GM21528 (cell line): ENCODE results near the gene ADNP.

Experiments used
- ATAC-seq: cut with Tn5 transposase; IDR thresholded peaks from one replicate; pipeline ENCODE4 v1.9.1; 2021; ENCODE audit warnings: mild to moderate bottlenecking, moderate library complexity; ENCODE audit not compliant: unreplicated experiment, low FRiP score

ADNP gene

GRCh38 chr20:50932691-50933280 is 1.5 kb upstream of the ADNP start:
- ATAC-seq = no peak

- no peak for ATAC-seq
Observed at GRCh38 chr20:50932016-50932485, 814 bp upstream of the ADNP start.

GRCh38 chr20:50930976-50931305 is 296 bp downstream of the ADNP start:
- peak; percentile 16 for ATAC-seq

- ATAC-seq = peak; percentile 14
Observed at GRCh38 chr20:50930139-50930975, 880 bp downstream of the ADNP start.

- peak; percentile 49 for ATAC-seq
Observed at GRCh38 chr20:50929299-50930138, 1.7 kb downstream of the ADNP start.

GRCh38 chr20:50928469-50928868 is 2.8 kb downstream of the ADNP start:
- no peak for ATAC-seq

GRCh38 chr20:50926530-50926929 is 4.7 kb downstream of the ADNP start:
- ATAC-seq = no peak

- no peak for ATAC-seq
Observed at GRCh38 chr20:50924261-50924920, 6.8 kb downstream of the ADNP start.

- no peak for ATAC-seq
Observed at GRCh38 chr20:50921803-50922501, 9.3 kb downstream of the ADNP start.

- no peak for ATAC-seq
Observed at GRCh38 chr20:50920997-50921396, 10.2 kb downstream of the ADNP start.

- ATAC-seq = no peak
Observed at GRCh38 chr20:50919567-50919966, 11.7 kb downstream of the ADNP start.

GRCh38 chr20:50918403-50918802 is 12.8 kb downstream of the ADNP start:
- ATAC-seq = no peak

- ATAC-seq = no peak
Observed at GRCh38 chr20:50916934-50917333, 14.3 kb downstream of the ADNP start.

GRCh38 chr20:50916257-50916656 is 15.0 kb downstream of the ADNP start:
- no peak for ATAC-seq

GRCh38 chr20:50915424-50915823 is 15.8 kb downstream of the ADNP start:
- ATAC-seq = no peak

- no peak for ATAC-seq
Observed at GRCh38 chr20:50913690-50914375, 17.4 kb downstream of the ADNP start.

GRCh38 chr20:50911716-50912115 is 19.5 kb downstream of the ADNP start:
- no peak for ATAC-seq

- no peak for ATAC-seq
Observed at GRCh38 chr20:50911030-50911429, 20.2 kb downstream of the ADNP start.

GRCh38 chr20:50909413-50909812 is 21.8 kb downstream of the ADNP start:
- no peak for ATAC-seq
